Embryonic facial prominence (tissue), 1 donor: ENCODE measurements around the gene BRPF1.
"Not testable (repeated sequence)": the region's sequence is repeated elsewhere in the genome, so short reads cannot be mapped to it uniquely, and the experiment has no call there.

Source experiments
- DNase-seq: peaks from one replicate; pipeline ENCODE4 v3.0.0-alpha.2; 2016; ENCODE audit errors: extremely low spot score

The BRPF1 gene

GRCh38 chr3:9767418-9767817 lies 35.9 kb downstream of the BRPF1 start:
- DNase-seq, result no peak

- no peak for DNase-seq
Measured at GRCh38 chr3:9768141-9768775, 36.7 kb downstream of the BRPF1 start.

- no peak for DNase-seq
Measured at GRCh38 chr3:9769012-9769411, 37.5 kb downstream of the BRPF1 start.

- DNase-seq, result peak; percentile 48
Measured at GRCh38 chr3:9769426-9770275, 38.1 kb downstream of the BRPF1 start, which contains the start of gene CAMK1. TSS of gene CAMK1 (minus strand) at chr3:9769947. CDS start at chr3:9767749, 2,198 bp downstream.

- no peak for DNase-seq
Measured at GRCh38 chr3:9770276-9770812, 38.8 kb downstream of the BRPF1 start.

GRCh38 chr3:9771007-9771406 lies 39.5 kb downstream of the BRPF1 start:
- not testable (repeated sequence) for DNase-seq

- DNase-seq, result no peak
Measured at GRCh38 chr3:9776896-9777693, 45.6 kb downstream of the BRPF1 start.

- no peak for DNase-seq
Measured at GRCh38 chr3:9777694-9778021, 46.1 kb downstream of the BRPF1 start.

GRCh38 chr3:9778143-9779074 lies 46.9 kb downstream of the BRPF1 start:
- DNase-seq, result no peak

GRCh38 chr3:9779075-9779593 lies 47.6 kb downstream of the BRPF1 start:
- no peak for DNase-seq

- DNase-seq, result no peak
Measured at GRCh38 chr3:9779721-9780457, 48.4 kb downstream of the BRPF1 start.

- no peak for DNase-seq
Measured at GRCh38 chr3:9780458-9780812, 48.9 kb downstream of the BRPF1 start.

- DNase-seq, result no peak
Measured at GRCh38 chr3:9780910-9781309, 49.4 kb downstream of the BRPF1 start.

GRCh38 chr3:9781551-9781950 lies 50.0 kb downstream of the BRPF1 start:
- no peak for DNase-seq

- DNase-seq, result no peak
Measured at GRCh38 chr3:9781978-9782603, 50.6 kb downstream of the BRPF1 start.

- no peak for DNase-seq
Measured at GRCh38 chr3:9782770-9783169, 51.2 kb downstream of the BRPF1 start.

GRCh38 chr3:9783954-9784353 lies 52.4 kb downstream of the BRPF1 start:
- no peak for DNase-seq

GRCh38 chr3:9784965-9785364 lies 53.4 kb downstream of the BRPF1 start:
- DNase-seq, result no peak

- DNase-seq, result no peak
Measured at GRCh38 chr3:9785602-9786001, 54.1 kb downstream of the BRPF1 start.
